ENCODE results near the gene KRTAP19-3. TPM values are rescaled to one million over a fixed set of nuclear protein-coding genes. Genes with fewer than 3 reads are reported as not detected.

Gene KRTAP19-3
- polyA plus RNA-seq, 1 of the 3 experiments (the other 2 are of a cell fraction), result not detected

DNA sequence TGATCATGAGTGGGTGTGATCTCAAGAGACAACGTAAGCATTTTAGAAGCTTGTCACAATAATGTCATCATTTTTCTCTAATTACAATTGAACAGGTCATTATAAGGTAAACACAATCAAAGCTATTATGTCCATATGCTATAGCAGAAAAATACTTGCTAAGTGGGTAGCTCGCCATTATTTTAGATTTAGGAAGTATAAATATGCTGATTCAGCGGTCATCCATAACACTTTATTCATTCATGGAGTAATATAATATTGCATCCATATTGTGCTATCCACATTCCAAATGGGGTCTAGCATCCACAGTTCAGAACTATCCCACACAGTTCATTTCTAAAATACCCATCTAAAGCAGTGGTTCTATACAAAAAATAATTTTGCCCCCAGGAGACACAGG lies 43.3 kb downstream of the KRTAP19-3 start:
- no peaks in the 10 kb centered on the region for H3F3A ChIP-seq (replicated peaks; ENCODE audit: insufficient read depth)
- no peak overlapping the region for H2AFZ ChIP-seq (ENCODE audit: low read depth)
- DNase-seq, result no peak
- H3K79me2 ChIP-seq (ENCODE audit: insufficient read depth), result no peaks in the 10 kb centered on the region
- H3K4me1 ChIP-seq (ENCODE audit: control insufficient read depth in 1 of 2, insufficient read depth in 2 of 2, low read depth in 1 of 2, low read length in 1 of 2), result no peaks in the 10 kb centered on the region
- no peaks in the 10 kb centered on the region for H3K9me3 ChIP-seq
- no peak overlapping the region for H3K9ac ChIP-seq
- no peak overlapping the region for H3K4me3 ChIP-seq (ENCODE audit: low read depth in 2 of 2, low read length in 1 of 2)
- no peaks in the 10 kb centered on the region for H3K27me3 ChIP-seq (ENCODE audit: insufficient read depth)
- ChIA-PET POLR2A (no interaction called here), CTCF (interaction anchor here (1.4 kb wide), 1 partner anchor 15 kb away, joined by 6 read pairs; no protein-coding TSS in a partner anchor)
- H3K9me2 ChIP-seq, result no peaks in the 10 kb centered on the region
- H3K36me3 ChIP-seq (replicated peaks in 1 of 2; ENCODE audit: control insufficient read depth in 1 of 2, insufficient read depth in 2 of 2, low read length in 1 of 2), result no peaks in the 10 kb centered on the region
- H3K27ac ChIP-seq (ENCODE audit: low read depth in 2 of 2, low read length in 1 of 2), result no peak overlapping the region
- WGBS (ENCODE audit: low lambda C conversion rate), result 1% methylated on average over 3 of the region's 3 CpGs
- TF ChIP-seq, protein P1, sequence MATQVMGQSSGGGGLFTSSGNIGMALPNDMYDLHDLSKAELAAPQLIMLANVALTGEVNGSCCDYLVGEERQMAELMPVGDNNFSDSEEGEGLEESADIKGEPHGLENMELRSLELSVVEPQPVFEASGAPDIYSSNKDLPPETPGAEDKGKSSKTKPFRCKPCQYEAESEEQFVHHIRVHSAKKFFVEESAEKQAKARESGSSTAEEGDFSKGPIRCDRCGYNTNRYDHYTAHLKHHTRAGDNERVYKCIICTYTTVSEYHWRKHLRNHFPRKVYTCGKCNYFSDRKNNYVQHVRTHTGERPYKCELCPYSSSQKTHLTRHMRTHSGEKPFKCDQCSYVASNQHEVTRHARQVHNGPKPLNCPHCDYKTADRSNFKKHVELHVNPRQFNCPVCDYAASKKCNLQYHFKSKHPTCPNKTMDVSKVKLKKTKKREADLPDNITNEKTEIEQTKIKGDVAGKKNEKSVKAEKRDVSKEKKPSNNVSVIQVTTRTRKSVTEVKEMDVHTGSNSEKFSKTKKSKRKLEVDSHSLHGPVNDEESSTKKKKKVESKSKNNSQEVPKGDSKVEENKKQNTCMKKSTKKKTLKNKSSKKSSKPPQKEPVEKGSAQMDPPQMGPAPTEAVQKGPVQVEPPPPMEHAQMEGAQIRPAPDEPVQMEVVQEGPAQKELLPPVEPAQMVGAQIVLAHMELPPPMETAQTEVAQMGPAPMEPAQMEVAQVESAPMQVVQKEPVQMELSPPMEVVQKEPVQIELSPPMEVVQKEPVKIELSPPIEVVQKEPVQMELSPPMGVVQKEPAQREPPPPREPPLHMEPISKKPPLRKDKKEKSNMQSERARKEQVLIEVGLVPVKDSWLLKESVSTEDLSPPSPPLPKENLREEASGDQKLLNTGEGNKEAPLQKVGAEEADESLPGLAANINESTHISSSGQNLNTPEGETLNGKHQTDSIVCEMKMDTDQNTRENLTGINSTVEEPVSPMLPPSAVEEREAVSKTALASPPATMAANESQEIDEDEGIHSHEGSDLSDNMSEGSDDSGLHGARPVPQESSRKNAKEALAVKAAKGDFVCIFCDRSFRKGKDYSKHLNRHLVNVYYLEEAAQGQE (IDR thresholded peaks at IDR 0.05; ENCODE audit: low read depth, low read length), result no peak
- TF ChIP-seq, protein P2, sequence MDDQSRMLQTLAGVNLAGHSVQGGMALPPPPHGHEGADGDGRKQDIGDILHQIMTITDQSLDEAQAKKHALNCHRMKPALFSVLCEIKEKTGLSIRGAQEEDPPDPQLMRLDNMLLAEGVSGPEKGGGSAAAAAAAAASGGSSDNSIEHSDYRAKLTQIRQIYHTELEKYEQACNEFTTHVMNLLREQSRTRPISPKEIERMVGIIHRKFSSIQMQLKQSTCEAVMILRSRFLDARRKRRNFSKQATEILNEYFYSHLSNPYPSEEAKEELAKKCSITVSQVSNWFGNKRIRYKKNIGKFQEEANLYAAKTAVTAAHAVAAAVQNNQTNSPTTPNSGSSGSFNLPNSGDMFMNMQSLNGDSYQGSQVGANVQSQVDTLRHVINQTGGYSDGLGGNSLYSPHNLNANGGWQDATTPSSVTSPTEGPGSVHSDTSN (IDR thresholded peaks at IDR 0.05), result no peak
- TF ChIP-seq SIN3A (IDR thresholded peaks at IDR 0.05; ENCODE audit: borderline replicate concordance, low read depth, low read length), result no peak
- no peak for TF ChIP-seq RXRA (IDR thresholded peaks at IDR 0.05; ENCODE audit: borderline replicate concordance, low read depth)
- no peak for TF ChIP-seq TCF12 (IDR thresholded peaks at IDR 0.05)
- TF ChIP-seq ELF1 (IDR thresholded peaks at IDR 0.05), result no peak
- H4K20me1 ChIP-seq (ENCODE audit: insufficient read depth), result no peaks in the 10 kb centered on the region
- no peak overlapping the region for H3K4me2 ChIP-seq

DNA sequence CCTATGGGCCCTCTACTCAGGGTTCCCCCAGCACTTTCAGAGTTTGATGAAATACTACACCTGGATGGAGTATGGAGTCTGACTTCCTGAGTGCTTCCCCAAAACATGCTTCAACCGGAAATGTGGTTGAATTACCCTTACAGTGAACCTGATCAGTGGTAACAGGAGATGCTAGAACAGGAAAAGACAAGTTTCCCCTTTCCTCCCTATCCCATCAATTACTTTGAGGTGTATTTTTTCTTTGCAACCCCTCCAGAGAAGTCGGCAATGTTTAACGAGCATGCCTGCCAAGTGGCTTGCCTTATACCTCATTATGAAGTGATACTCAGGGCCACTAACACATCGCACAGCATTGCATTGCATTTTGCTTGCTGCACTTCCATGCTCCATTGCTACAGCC lies 44.8 kb downstream of the KRTAP19-3 start:
- WGBS (ENCODE audit: low lambda C conversion rate), result under 1% methylated on average over 4 of the region's 4 CpGs
- Histone ChIP-seq H3K9me3 (no peaks in the 10 kb centered on the region), H3K9me2 (no peaks in the 10 kb centered on the region), H3K4me1 (ENCODE audit: control insufficient read depth in 1 of 2, insufficient read depth in 2 of 2, low read depth in 1 of 2, low read length in 1 of 2) (no peaks in the 10 kb centered on the region), H3K27me3 (ENCODE audit: insufficient read depth) (no peaks in the 10 kb centered on the region), H3K9ac (no peak overlapping the region), H4K20me1 (ENCODE audit: insufficient read depth) (no peaks in the 10 kb centered on the region), H3K36me3 (replicated peaks in 1 of 2; ENCODE audit: control insufficient read depth in 1 of 2, insufficient read depth in 2 of 2, low read length in 1 of 2) (no peaks in the 10 kb centered on the region), H3K27ac (ENCODE audit: low read depth in 2 of 2, low read length in 1 of 2) (no peak overlapping the region), H2AFZ (ENCODE audit: low read depth) (no peak overlapping the region), H3K79me2 (ENCODE audit: insufficient read depth) (no peaks in the 10 kb centered on the region), H3F3A (replicated peaks; ENCODE audit: insufficient read depth) (no peaks in the 10 kb centered on the region), H3K4me2 (no peak overlapping the region), H3K4me3 (ENCODE audit: low read depth in 2 of 2, low read length in 1 of 2) (no peak overlapping the region)
- ChIA-PET CTCF (interaction anchor here (1.4 kb wide), 1 partner anchor 13 kb away, joined by 6 read pairs; no protein-coding TSS in a partner anchor), POLR2A (no interaction called here)
- DNase-seq, result no peak
- TF ChIP-seq JUND (IDR thresholded peaks at IDR 0.05), result no peak
- no peak for TF ChIP-seq MXI1 (IDR thresholded peaks at IDR 0.05; ENCODE audit: low read depth, low read length)
- TF ChIP-seq FOSL2 (IDR thresholded peaks at IDR 0.05; ENCODE audit: borderline replicate concordance, low read depth), result no peak
- no peak for TF ChIP-seq EP300 (IDR thresholded peaks at IDR 0.05; ENCODE audit: borderline replicate concordance in 1 of 2, low read depth in 1 of 2, low read length in 1 of 2)
- TF ChIP-seq, protein P3, sequence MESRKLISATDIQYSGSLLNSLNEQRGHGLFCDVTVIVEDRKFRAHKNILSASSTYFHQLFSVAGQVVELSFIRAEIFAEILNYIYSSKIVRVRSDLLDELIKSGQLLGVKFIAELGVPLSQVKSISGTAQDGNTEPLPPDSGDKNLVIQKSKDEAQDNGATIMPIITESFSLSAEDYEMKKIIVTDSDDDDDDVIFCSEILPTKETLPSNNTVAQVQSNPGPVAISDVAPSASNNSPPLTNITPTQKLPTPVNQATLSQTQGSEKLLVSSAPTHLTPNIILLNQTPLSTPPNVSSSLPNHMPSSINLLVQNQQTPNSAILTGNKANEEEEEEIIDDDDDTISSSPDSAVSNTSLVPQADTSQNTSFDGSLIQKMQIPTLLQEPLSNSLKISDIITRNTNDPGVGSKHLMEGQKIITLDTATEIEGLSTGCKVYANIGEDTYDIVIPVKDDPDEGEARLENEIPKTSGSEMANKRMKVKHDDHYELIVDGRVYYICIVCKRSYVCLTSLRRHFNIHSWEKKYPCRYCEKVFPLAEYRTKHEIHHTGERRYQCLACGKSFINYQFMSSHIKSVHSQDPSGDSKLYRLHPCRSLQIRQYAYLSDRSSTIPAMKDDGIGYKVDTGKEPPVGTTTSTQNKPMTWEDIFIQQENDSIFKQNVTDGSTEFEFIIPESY (IDR thresholded peaks at IDR 0.05; ENCODE audit: borderline replicate concordance, low read depth), result no peak
- no peak for TF ChIP-seq FOXM1 (IDR thresholded peaks at IDR 0.05; ENCODE audit: low read depth)
- TF ChIP-seq, protein P4, sequence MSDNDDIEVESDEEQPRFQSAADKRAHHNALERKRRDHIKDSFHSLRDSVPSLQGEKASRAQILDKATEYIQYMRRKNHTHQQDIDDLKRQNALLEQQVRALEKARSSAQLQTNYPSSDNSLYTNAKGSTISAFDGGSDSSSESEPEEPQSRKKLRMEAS (IDR thresholded peaks at IDR 0.05; ENCODE audit: low read depth), result no peak
- no peak for TF ChIP-seq TEAD4 (IDR thresholded peaks at IDR 0.05; ENCODE audit: borderline replicate concordance, insufficient read depth)
- TF ChIP-seq RCOR1 (IDR thresholded peaks at IDR 0.05; ENCODE audit: low read length), result no peak
- TF ChIP-seq, protein P5, sequence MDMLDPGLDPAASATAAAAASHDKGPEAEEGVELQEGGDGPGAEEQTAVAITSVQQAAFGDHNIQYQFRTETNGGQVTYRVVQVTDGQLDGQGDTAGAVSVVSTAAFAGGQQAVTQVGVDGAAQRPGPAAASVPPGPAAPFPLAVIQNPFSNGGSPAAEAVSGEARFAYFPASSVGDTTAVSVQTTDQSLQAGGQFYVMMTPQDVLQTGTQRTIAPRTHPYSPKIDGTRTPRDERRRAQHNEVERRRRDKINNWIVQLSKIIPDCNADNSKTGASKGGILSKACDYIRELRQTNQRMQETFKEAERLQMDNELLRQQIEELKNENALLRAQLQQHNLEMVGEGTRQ (IDR thresholded peaks at IDR 0.05; ENCODE audit: borderline replicate concordance, low read depth, low read length), result no peak
- TF ChIP-seq, protein P6, sequence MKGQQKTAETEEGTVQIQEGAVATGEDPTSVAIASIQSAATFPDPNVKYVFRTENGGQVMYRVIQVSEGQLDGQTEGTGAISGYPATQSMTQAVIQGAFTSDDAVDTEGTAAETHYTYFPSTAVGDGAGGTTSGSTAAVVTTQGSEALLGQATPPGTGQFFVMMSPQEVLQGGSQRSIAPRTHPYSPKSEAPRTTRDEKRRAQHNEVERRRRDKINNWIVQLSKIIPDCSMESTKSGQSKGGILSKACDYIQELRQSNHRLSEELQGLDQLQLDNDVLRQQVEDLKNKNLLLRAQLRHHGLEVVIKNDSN (IDR thresholded peaks at IDR 0.05; ENCODE audit: borderline replicate concordance, low read depth), result no peak
- TF ChIP-seq GABPA (IDR thresholded peaks at IDR 0.05; ENCODE audit: low read depth), result no peak
- TF ChIP-seq, protein P2 (IDR thresholded peaks at IDR 0.05), result no peak
- TF ChIP-seq ELF1 (IDR thresholded peaks at IDR 0.05), result no peak
